H1 (cell line): ENCODE data around the gene SRRM2. TPM values are rescaled to one million over a fixed set of nuclear protein-coding genes. Genes with fewer than 3 reads are reported as not detected.

ENCODE experiments used
- CBX5 ChIP-seq: fragments of 300-800, 300-1000 bp; sonication (generic); IDR thresholded peaks from 2 replicates; pipeline ENCODE4 v1.7.1; 2016; ENCODE audit warnings: antibody characterized with exemption, low read length, low read depth
- EP300 ChIP-seq, 2 experiments: IDR thresholded peaks; 1 replicate in 1 of 2; 2 replicates in 1 of 2; pipeline ENCODE4 v1.6.1; 2011 to 2012; ENCODE audit warnings: low read depth in 2 of 2, low read length in 2 of 2, mild to moderate bottlenecking in 2 of 2, borderline replicate concordance in 1 of 2, inconsistent platforms in 1 of 2, moderate library complexity in 1 of 2
- RXRA ChIP-seq: IDR thresholded peaks from 2 replicates; pipeline ENCODE4 v1.6.1; 2011; ENCODE audit warnings: low read depth, mild to moderate bottlenecking, low read length, moderate library complexity; ENCODE audit not compliant: insufficient read depth
- TAF7 ChIP-seq: optimal IDR thresholded peaks from 2 replicates; pipeline ENCODE3; 2011; ENCODE audit warnings: low read depth, mild to moderate bottlenecking, inconsistent platforms, low read length, moderate library complexity, borderline replicate concordance
- polyA plus RNA-seq, 7 experiments: library from polyadenylated mRNA; depleted of rRNA in 3 of 7; stranded (reverse) in 5 of 7; unstranded in 2 of 7; fragments of >200 nt in 5 of 7; fragments of 200-250 nt in 2 of 7; gene quantifications; 1 replicate in 5 of 7; 2 replicates in 1 of 7; 4 replicates in 1 of 7; pipeline versions ENCODE4 v1.2.1 to v1.2.3, GENCODE V29; 2011 to 2013; ENCODE audit warnings: missing spikeins in 2 of 7, mixed read lengths in 2 of 7
- total RNA-seq: library from RNA; stranded (reverse); fragmentation: NEBNext Ultra II Directional; extraction: Animal tissue kit (Norgen Biotek cat#: 25700); gene quantifications from 2 replicates; pipeline ENCODE4 v1.2.1, GENCODE V29; 2021
- TF ChIP-seq, protein P1 (sequence below): IDR thresholded peaks from 2 replicates; pipeline ENCODE4 v1.6.1; 2012; ENCODE audit warnings: low read length, inconsistent platforms

The SRRM2 gene
- total and polyA plus RNA-seq, 2 of the 8 experiments (the other 6 are each of a cell fraction or from before 2014, with no cell fraction given) = 300 to 579 TPM

- TF ChIP-seq EP300 (IDR thresholded peaks at IDR 0.05; ENCODE audit: borderline replicate concordance in 1 of 2, low read depth in 2 of 2, low read length in 2 of 2) (no peak), TAF7 (no peak), RXRA (no peak), CBX5 (no peak)
- TF ChIP-seq, protein P1, sequence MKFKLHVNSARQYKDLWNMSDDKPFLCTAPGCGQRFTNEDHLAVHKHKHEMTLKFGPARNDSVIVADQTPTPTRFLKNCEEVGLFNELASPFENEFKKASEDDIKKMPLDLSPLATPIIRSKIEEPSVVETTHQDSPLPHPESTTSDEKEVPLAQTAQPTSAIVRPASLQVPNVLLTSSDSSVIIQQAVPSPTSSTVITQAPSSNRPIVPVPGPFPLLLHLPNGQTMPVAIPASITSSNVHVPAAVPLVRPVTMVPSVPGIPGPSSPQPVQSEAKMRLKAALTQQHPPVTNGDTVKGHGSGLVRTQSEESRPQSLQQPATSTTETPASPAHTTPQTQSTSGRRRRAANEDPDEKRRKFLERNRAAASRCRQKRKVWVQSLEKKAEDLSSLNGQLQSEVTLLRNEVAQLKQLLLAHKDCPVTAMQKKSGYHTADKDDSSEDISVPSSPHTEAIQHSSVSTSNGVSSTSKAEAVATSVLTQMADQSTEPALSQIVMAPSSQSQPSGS = no peak
Observed at GRCh38 chr16:2710021-2710710, 42.3 kb upstream of the SRRM2 start (continued).
